PC-9 (cell line): ENCODE measurements around the gene CMTM6.

ENCODE experiments used
- EZH2 ChIP-seq: fragments of 200-600 bp; sonication (generic); IDR thresholded peaks from 2 replicates; pipeline ENCODE4 v1.8.0; 2017; ENCODE audit warnings: antibody characterized with exemption, low read depth
- TF ChIP-seq, protein P1 (sequence below): fragments of 200-600 bp; sonication (generic); conservative IDR thresholded peaks from 2 replicates; pipeline ENCODE4 v1.6.1; 2017; ENCODE audit warnings: mixed run types, antibody characterized with exemption, mild to moderate bottlenecking, moderate library complexity

DNA sequence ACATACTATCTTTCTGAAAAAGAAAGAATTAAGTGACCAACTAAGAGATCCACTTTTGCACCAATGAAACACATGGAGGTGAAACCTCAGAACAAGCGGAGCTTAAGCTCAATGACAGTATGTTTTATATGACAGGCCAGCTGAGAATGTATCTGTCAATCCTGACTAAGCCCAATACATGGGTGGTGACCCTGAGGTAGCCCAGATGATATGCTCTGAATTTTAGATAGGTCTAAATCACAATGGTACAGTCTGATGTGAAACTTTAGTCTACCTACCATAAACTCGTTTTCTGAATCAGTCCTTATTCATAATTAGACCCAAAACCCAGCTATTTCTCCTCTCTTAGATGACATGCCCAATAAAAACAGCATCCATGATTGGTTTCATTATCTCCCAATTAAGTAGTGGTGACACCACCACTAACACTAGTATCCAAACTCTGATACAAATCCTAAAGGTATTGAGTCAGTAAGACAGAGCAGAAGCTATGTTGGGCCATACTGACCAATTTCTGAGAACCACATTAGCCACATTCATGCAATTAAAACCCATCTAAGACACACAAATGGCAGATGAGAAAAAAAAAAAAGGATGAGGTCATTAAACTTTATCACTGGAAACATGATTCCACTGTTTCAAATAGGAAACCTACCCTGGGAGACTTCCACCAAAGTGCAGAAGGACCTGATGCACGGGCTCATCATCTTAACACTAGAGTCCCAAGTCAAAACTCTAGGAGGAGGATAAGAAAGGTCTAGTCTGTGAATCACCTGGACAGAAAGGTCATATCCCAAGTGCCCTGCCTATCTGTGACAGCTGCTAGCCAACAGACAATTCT is 20.6 kb downstream of the CMTM6 start:
- TF ChIP-seq, protein P1, sequence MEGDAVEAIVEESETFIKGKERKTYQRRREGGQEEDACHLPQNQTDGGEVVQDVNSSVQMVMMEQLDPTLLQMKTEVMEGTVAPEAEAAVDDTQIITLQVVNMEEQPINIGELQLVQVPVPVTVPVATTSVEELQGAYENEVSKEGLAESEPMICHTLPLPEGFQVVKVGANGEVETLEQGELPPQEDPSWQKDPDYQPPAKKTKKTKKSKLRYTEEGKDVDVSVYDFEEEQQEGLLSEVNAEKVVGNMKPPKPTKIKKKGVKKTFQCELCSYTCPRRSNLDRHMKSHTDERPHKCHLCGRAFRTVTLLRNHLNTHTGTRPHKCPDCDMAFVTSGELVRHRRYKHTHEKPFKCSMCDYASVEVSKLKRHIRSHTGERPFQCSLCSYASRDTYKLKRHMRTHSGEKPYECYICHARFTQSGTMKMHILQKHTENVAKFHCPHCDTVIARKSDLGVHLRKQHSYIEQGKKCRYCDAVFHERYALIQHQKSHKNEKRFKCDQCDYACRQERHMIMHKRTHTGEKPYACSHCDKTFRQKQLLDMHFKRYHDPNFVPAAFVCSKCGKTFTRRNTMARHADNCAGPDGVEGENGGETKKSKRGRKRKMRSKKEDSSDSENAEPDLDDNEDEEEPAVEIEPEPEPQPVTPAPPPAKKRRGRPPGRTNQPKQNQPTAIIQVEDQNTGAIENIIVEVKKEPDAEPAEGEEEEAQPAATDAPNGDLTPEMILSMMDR, result no peak
- no peak for TF ChIP-seq EZH2
